ENCODE measurements around the gene GMPS. TPM values are rescaled to one million over a fixed set of nuclear protein-coding genes. Genes with fewer than 3 reads are reported as not detected.

The GMPS gene
- total and polyA plus RNA-seq, 2 of the 13 experiments (the other 11 are each of a cell fraction or from before 2014, with no cell fraction given) = 29.6 to 85.5 TPM

- TF ChIP-seq PRDM4 (CRISPR knock-in tag; IDR thresholded peaks at IDR 0.05; ENCODE audit: borderline replicate concordance) (no peak), SP5 (CRISPR knock-in tag; IDR thresholded peaks at IDR 0.05; ENCODE audit: borderline replicate concordance, low read depth) (peak; percentile 78; the same call in 1 of the 2 replicates), PRMT3 (CRISPR knock-in tag; IDR thresholded peaks at IDR 0.05; ENCODE audit: borderline replicate concordance, low read depth) (no peak), BCL6 (CRISPR knock-in tag; IDR thresholded peaks at IDR 0.05) (peak; percentile 67), STAT6 (CRISPR knock-in tag; IDR thresholded peaks at IDR 0.05; ENCODE audit: borderline replicate concordance) (peak; percentile 95), ZNF512B (CRISPR knock-in tag; IDR thresholded peaks at IDR 0.05; ENCODE audit: borderline replicate concordance) (peak; percentile 44; the same call in 1 of the 2 replicates), SMARCC2 (IDR thresholded peaks at IDR 0.05) (no peak), ZNF704 (CRISPR knock-in tag; IDR thresholded peaks at IDR 0.05; ENCODE audit: borderline replicate concordance) (no peak), U2AF1 (optimal IDR thresholded peaks at IDR 0.05; ENCODE audit: low read depth, low read length) (peak; percentile 84), ZNF20 (CRISPR knock-in tag; IDR thresholded peaks at IDR 0.05) (no peak), EZH2 (conservative IDR thresholded peaks at IDR 0.05; ENCODE audit: low read depth, low read length) (no peak), FIP1L1 (IDR thresholded peaks at IDR 0.05; ENCODE audit: borderline replicate concordance, insufficient read depth, low read depth, low read length) (no peak), PHF8 (CRISPR knock-in tag; IDR thresholded peaks at IDR 0.05) (peak; percentile 82), ZNF382 (CRISPR knock-in tag; IDR thresholded peaks at IDR 0.05; ENCODE audit: borderline replicate concordance) (no peak)
Measured at GRCh38 chr3:155854141-155854940, 16.1 kb upstream of the GMPS start, which contains the start of gene SLC33A1 (continued).
